GM13977 (cell line): Measurements from ENCODE around the gene CUTA.

Source experiments
- DNase-seq: peaks from one replicate; pipeline ENCODE4 v3.0.0; 2012; ENCODE audit warnings: low spot score
- CTCF ChIP-seq: IDR thresholded peaks from 2 replicates; pipeline ENCODE4 v1.5.1; 2012; ENCODE audit warnings: mild to moderate bottlenecking, control low read depth; ENCODE audit not compliant: insufficient read depth; ENCODE audit errors: extremely low read depth, missing control alignments
- in situ Hi-C: fragments of 300-500 bp; cut with MboI; formaldehyde crosslinking; loops from one replicate; pipeline ENCODE4 v1.12.0; 2022; ENCODE audit warnings: low sequenced_read_pairs, low pct_unique_long_range_greater_than_20kb, mixed read lengths, inconsistent platforms; ENCODE audit not compliant: unreplicated experiment

Gene CUTA

DNA sequence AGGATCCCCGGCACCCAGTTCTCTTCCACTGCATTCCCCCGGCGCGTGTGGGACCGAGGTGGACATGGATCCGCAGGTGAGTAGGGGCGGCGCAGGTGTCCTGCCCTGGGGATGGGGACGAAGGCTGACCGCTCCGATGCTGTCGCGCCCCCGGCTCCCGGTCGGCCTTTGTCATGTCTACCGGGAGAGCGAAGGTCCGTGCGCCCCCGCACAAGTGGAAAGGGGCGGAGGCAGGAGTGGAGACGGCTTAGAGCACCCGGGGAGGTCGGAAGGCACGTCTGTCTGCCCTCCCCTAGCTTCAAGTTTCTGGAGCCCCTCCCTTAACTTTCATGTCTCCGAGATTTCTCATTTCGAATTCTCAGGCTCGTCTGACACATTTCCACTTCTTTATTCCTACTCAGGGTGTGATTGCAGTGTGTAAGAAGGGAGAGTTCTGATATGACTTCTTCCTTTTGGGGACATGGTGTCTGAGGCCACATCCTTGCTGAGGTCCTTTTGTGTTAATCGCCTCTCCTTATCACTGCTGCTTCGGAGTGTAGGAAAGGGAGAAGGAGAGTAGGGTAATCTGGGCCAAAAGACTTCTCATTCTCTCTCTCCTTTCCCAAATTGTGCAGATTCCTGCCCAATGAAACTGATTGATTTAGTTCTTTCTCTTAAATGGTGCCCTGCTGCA lies 25.8 kb downstream of the CUTA start:
- no peak for TF ChIP-seq CTCF
- DNase-seq, result peak; percentile 45
- in situ Hi-C loops, result no loop called here

- peak; percentile 96 for DNase-seq
- in situ Hi-C loops, result no loop called here
- TF ChIP-seq CTCF, result peak; percentile 94
Measured at GRCh38 chr6:33391278-33391921, 26.5 kb downstream of the CUTA start, which contains the start of gene KIFC1. TSS of gene KIFC1 (plus strand) at chr6:33391823. CDS start at chr6:33391986, 163 bp downstream.

DNA sequence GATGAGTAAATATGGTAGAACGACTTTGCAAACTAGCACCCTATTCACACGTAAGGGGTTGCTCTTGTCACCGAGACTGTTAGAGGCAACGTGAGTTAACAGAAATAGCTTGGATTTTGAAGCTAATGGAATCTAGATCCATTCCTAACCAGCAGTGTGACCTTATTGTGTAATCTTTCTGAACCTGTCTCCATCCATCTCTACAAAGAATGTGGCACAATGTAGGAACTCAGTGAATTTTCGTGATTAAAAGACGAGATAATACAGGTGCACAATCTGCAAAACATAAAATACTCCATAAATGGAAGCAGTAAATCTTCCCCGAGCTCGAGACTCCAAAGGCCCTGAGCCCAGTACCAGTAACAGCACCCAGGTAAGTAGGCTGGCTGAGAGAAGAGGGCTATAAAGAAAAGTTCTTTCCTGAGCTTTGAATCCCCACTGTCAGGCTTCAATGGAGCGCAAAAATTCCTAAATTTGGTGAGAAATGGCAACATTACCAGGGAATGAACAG lies 27.1 kb downstream of the CUTA start:
- no peak for DNase-seq
- TF ChIP-seq CTCF, result no peak
- in situ Hi-C loops, result no loop called here

DNA sequence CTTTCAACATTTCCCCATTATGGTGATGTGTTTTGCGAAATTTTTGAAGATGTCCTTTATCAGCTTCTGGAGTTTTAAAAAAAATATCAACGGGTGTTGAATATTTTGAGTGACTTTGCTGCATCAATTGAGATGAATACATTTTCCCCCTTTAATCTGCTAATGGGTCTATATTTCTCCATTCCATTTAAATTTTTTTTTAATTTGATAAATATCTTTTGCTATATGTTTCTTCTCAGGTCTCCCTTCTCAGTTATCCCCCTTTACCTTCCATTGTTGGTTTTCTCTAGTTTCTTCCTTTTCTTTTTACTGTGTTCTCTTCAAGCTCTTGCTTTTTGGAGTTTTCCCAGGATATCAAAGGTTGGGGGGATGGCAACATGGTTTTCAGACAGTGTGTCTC lies 27.7 kb downstream of the CUTA start:
- in situ Hi-C loops, result no loop called here
- DNase-seq, result no peak
- no peak for TF ChIP-seq CTCF

GRCh38 chr6:33384581-33385020 lies 33.3 kb downstream of the CUTA start:
- no peak for TF ChIP-seq CTCF
- no peak for DNase-seq
- in situ Hi-C loops, result no loop called here

- DNase-seq, result no peak
- TF ChIP-seq CTCF, result no peak
- in situ Hi-C loops, result no loop called here
Measured at GRCh38 chr6:33383427-33384185, 34.3 kb downstream of the CUTA start.
